Psoas muscle (tissue), 8 donors: ENCODE results near the gene SELPLG. TPM values are rescaled to one million over a fixed set of nuclear protein-coding genes. Genes with fewer than 3 reads are reported as not detected.
A peak's percentile ranks its signal among the peaks of the same experiment; 100 is the strongest.

ENCODE experiments used
- ATAC-seq, 4 donors: fragments of 200-7000 bp; cut with Tn5 transposase; one replicate each; pipeline ENCODE4 v1.9.1; 2020; ENCODE audit warnings: moderate library complexity in 3 of 4, mild to moderate bottlenecking in 2 of 4
- DNase-seq, 2 donors: peaks; one replicate each; pipeline ENCODE4 v3.0.0-alpha.2; 2020
- H3K27ac ChIP-seq: fragments of 200-600 bp; one replicate; pipeline ENCODE4 v1.8.0; 2022
- H3K27me3 ChIP-seq, 3 donors: fragments of 200-600 bp in 1 of 3; one replicate each; pipeline versions ENCODE4 v1.6.1 to v1.8.0; 2013 to 2022; ENCODE audit warnings: low read length in 2 of 3, mild to moderate bottlenecking in 2 of 3, moderate library complexity in 1 of 3; ENCODE audit not compliant: insufficient read depth in 3 of 3
- H3K36me3 ChIP-seq, 2 donors: fragments of 200-600 bp in 1 of 2; one replicate each; pipeline versions ENCODE4 v1.6.1 to v1.8.0; 2013 to 2022; ENCODE audit warnings: low read depth in 1 of 2, mild to moderate bottlenecking in 1 of 2, moderate library complexity in 1 of 2; ENCODE audit not compliant: insufficient read depth in 1 of 2
- H3K4me1 ChIP-seq: fragments of 200-600 bp; one replicate; pipeline ENCODE4 v1.8.0; 2022
- H3K4me3 ChIP-seq: fragments of 200-600 bp; one replicate; pipeline ENCODE4 v1.8.0; 2022; ENCODE audit warnings: mild to moderate bottlenecking
- H3K9me3 ChIP-seq: fragments of 200-600 bp; one replicate; pipeline ENCODE4 v1.8.0; 2022
- CTCF ChIP-seq: fragments of 200-600 bp; IDR thresholded peaks from one replicate; pipeline ENCODE4 v1.8.0; 2022; ENCODE audit warnings: antibody characterized with exemption
- WGBS, 3 donors: extraction: QIAGEN DNeasy Blood & Tissue Kit; methylation state at CpG; one replicate each; pipeline versions ENCODE4 v1.1.6 to v1.1.7; 2013; 5-methylcytosine and 5-hydroxymethylcytosine counted together
- intact Hi-C, 2 donors: fragments of 100-400 bp; cut with DNase I; formaldehyde crosslinking; loops; one replicate each; pipeline versions ENCODE4 v1.11.0 to v1.14.2; 2022
- polyA plus RNA-seq, 3 donors: library from polyadenylated mRNA; stranded (reverse); fragments of 200-250 nt; gene quantifications; one replicate each; pipeline ENCODE4 v1.2.3, GENCODE V29; 2013
- total RNA-seq, 4 donors: library from RNA; stranded (reverse); fragmentation: NEBNext Ultra II Directional in 2 of 4; extraction: Animal tissue kit (Norgen Biotek cat#: 25700) in 2 of 4; gene quantifications; one replicate each; pipeline versions ENCODE4 v1.2.1 to v1.2.4, GENCODE V29; 2021 to 2023
- donor health status: healthy with polysubstance abuse.
- donor health status: DM: no; HTN: no; CAD: no; lungs with moderate emphysema.
- donor health status: Bipolar disorder and iron deficiency.
- donor health status: healthy.
- donor health status: DM: yes; HTN: yes; CAD: no.
- donor health status: DM: no; HTN: no; CAD: no.
- donor health status: DM: no; HTN: no; CAD: no.
- donor health status: DM: yes; HTN: yes; CAD: no.

The SELPLG gene
- total and polyA plus RNA-seq, 7 donors = 0.62 to 3.8 (median 1.5) TPM

GRCh38 chr12:108581311-108582227, 52.1 kb downstream of the SELPLG start:
- Histone ChIP-seq H3K9me3 (no peaks in the 10 kb centered on the region), H3K4me3 (no peak overlapping the region), H3K27me3 (no peaks in the 10 kb centered on the region), H3K36me3 (no peaks in the 10 kb centered on the region), H3K4me1 (no peaks in the 10 kb centered on the region), H3K27ac (no peak overlapping the region)
- intact Hi-C loops = no loop called here
- no peak for TF ChIP-seq CTCF
- ATAC-seq (no peak), DNase-seq (no peak)
- 90 to 95% (median 92%) methylated on average over 33 of the region's 33 CpGs for WGBS, 3 donors

GRCh38 chr12:108580531-108580930, 53.2 kb downstream of the SELPLG start:
- H3K27ac ChIP-seq = no peak overlapping the region
- peak in 2 of 4 donors; percentile 27 for ATAC-seq
- H3K4me3 ChIP-seq = no peak overlapping the region
- no peak for TF ChIP-seq CTCF
- no peaks in the 10 kb centered on the region for H3K36me3 ChIP-seq
- no peaks in the 10 kb centered on the region for H3K9me3 ChIP-seq
- H3K27me3 ChIP-seq = no peaks in the 10 kb centered on the region
- intact Hi-C loops = no loop called here
- no peaks in the 10 kb centered on the region for H3K4me1 ChIP-seq
- no peak for DNase-seq
- WGBS, 3 donors = 56 to 71% (median 67%) methylated on average over 3 of the region's 3 CpGs

- no peak for DNase-seq
These were observed 54.9 kb downstream of the SELPLG start for GRCh38 chr12:108578813-108579212.

GRCh38 chr12:108578264-108578663, 55.4 kb downstream of the SELPLG start:
- H3K9me3 ChIP-seq = no peaks in the 10 kb centered on the region
- ATAC-seq (no peak), DNase-seq (no peak)
- no peak overlapping the region for H3K27ac ChIP-seq
- H3K27me3 ChIP-seq = no peaks in the 10 kb centered on the region
- no peak overlapping the region for H3K4me3 ChIP-seq
- intact Hi-C loops = no loop called here
- no peaks in the 10 kb centered on the region for H3K4me1 ChIP-seq
- TF ChIP-seq CTCF = no peak
- whole genome bisulfite sequencing, 3 donors = 56 to 100% (median 97%) methylated on average over 2 of the region's 2 CpGs
- H3K36me3 ChIP-seq = no peaks in the 10 kb centered on the region

More at GRCh38 chr12:108578813-108579212, 54.9 kb downstream of the SELPLG start:
- no peaks in the 10 kb centered on the region for H3K4me1 ChIP-seq
- no peak for ATAC-seq
- no peak overlapping the region for H3K27ac ChIP-seq
- 94 to 99% (median 98%) methylated on average over 3 of the region's 3 CpGs for WGBS, 3 donors
- no peaks in the 10 kb centered on the region for H3K9me3 ChIP-seq
- H3K36me3 ChIP-seq = no peaks in the 10 kb centered on the region
- no peak for TF ChIP-seq CTCF
- intact Hi-C loops = no loop called here
- no peaks in the 10 kb centered on the region for H3K27me3 ChIP-seq
- H3K4me3 ChIP-seq = no peak overlapping the region
